ELR (cell line): ENCODE data around the gene BET1L.
"Not testable (repeated sequence)": the region's sequence is repeated elsewhere in the genome, so short reads cannot be mapped to it uniquely, and the experiment has no call there.

Source experiments
- DNase-seq: peaks from one replicate; pipeline ENCODE4 v3.0.0-alpha.2; 2015; ENCODE audit warnings: low read depth

The BET1L gene

DNA sequence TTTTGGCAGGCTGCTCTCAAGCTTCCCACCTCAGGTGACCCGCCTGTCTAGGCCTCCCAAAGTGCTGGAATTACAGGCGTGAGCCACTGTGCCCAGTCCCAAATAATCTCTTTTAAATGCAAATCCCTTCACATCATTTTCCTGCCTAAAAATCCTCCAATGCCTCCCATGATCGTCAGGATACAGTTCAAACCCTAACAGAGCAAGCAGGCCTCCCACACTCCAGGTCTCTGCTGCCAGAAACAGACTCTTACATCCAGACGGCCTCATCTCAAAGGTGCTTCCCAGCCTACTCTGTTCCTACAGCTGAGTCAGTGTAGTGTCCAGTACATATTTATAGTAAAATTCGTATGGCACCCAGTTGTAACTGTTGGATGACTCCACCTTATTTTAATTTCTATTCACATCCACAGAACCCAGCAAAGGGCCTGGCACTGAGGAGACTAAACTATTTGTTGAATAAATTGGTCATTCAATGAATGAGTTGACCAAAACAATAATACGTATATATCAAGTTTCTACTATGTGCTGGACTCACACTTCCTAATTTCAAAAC, 20.7 kb upstream of the BET1L start:
- no peak for DNase-seq

GRCh38 chr11:225734-226453, 18.7 kb upstream of the BET1L start:
- peak; percentile 58 for DNase-seq

GRCh38 chr11:224424-224823, 17.2 kb upstream of the BET1L start:
- DNase-seq: no peak

DNA sequence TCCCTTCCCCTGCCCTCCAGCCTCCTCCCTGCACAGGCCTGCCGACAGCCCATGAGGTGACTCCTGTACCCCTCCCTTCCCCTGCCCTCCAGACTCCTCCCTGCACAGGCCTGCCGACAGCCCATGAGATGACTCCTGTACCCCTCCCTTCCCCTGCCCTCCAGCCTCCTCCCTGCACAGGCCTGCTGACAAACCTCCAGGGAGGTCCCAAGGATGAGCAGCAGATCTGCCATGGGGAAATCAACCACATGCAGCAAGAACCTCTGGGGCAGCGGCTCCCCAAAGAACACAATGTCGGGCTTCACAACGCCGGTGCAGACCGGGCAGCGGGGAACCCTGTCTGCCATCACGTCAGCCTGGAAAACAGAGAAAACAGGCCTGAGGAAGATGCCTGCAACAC, 16.7 kb upstream of the BET1L start:
- no peak for DNase-seq

GRCh38 chr11:223026-223789, 16.0 kb upstream of the BET1L start:
- no peak for DNase-seq

GRCh38 chr11:221998-222789, 15.0 kb upstream of the BET1L start:
- DNase-seq: no peak

DNA sequence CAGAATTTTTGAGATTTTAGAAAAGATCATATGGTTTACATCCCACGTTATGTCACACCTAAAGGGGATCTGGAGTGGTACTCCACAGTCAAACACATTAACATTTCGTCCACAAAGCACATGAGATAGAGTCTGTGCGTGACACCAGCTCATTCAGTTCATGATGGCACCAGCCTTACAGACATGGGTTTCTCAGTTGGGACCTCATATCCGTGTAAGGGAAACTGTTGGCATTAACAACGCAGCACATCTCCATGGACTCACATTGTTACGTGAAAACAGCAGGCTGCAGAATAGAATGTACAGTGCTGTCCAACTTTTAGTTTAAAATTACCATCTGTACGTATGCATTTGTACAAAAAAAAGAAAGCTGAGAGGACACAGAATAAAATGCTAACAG, 14.3 kb upstream of the BET1L start:
- no peak for DNase-seq

GRCh38 chr11:220641-221215, 13.5 kb upstream of the BET1L start:
- DNase-seq: not testable (repeated sequence)

DNA sequence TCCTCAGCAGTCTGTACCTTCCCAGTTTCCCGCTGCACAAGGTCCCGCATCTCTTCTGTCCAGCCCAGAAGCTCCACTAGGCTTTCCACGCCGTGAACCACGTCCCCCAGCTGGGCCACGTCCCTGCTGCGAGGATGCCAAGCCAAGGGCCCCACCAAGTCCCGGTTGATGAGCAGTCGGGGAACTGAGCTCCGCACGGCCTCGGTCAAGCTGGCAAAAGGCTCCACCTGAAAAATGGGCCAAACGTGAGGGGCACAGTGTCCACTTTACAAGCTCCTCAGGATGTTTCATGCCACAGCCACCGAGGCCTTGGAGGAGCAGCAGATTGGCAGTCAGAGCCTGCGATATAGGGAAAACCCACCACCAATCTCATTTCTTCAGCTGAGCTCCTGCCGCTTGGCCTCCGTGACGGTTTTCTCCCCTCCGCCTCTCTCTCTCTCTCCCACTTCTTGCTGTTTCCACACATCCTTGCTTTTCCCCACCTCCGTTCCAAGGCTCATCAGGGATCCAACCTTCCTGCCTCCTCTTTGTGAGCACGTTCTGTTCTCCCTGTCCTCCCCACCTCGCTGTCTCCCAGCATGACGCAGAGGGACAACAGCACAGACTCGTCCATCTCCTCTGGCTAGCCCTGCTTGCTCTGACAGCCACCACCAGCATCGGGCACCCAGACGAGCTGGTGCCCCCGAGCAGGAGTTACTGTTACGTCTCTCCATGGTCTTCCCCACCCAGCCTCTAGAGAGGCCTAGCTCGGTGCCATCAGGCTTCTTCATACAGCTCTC, 11.8 kb upstream of the BET1L start:
- DNase-seq: no peak

DNA sequence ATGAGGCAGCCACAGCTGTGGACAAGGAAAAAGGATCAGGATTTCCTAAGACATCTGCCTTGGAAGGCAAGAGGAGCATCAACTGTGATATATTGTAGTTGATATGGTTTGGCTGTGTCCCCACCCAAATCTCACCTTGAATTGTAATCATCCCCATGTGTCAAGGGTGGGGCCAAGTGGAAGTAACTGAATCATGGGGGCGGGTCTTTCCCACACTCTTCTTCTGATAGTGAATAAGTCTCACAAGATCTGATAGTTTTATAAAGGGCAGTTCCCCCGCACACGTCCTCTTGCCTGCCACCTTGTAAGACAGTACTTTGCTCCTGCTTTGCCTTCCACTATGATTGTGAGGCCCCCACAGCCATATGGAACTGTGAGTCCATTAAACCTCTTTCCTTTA, 10.5 kb upstream of the BET1L start:
- DNase-seq: peak; percentile 12

DNA sequence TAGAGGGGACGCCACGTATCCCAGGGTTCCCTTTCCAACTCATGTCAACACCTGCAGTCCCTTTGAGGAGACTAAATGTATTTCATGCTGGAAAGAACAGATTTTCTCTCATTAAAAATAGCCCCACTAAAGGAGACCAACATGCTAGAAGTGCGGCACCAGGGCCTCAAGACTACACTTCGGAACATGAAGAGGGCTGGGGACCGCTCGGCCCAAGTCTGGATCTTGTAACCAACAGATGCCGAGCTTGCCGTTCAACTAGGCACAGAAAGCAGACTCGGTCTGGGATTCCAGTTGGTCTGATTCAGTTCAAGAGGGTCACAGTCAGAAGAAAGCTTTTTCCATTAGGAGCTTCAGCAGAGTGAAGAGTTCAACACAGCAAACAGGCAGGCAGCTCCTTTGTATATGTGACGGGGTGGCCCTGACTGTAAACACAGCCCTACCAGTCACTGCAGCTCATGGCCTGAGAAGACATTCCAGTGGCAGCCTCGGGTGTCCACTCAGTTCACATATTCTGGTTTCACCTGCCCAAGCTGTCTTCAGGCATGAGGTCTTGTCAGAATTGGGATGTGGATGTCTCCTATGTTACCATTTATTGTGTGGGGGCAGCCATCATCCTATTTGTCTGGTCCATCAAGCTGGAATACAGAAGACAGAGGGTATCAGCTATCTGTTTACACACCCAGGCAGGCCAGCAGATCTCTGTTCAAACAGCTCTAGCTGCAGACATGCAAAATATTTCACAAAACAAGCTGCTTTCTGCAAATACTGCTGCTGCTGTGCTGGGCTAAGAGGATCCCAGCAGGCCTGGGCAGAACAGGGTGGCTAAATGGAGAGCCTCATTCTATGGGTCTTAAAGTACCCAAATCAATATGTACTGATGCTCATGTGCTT, 9.1 kb upstream of the BET1L start:
- no peak for DNase-seq

DNA sequence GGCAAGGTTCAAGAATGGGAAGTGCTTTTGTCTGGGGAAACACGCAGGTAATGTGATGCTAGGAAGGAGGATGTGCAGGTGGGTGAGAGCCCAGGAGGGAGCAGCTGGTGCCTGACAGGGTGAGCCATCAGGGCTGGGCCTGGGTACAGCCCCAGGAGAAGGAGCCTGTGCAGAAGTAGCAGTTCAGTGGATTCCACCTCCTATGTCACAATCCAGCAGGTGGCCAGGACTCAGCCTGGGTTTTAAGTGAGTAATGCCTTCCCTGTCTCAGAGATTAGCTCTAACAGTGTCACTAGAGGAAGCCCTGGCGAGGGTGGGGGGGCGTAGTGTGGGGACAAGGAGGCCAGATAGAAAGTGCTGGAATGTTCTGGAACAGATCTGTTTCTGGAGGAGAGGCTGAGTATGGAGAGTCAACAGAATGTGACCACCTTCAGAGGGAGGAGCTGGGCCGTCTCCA, 8.4 kb upstream of the BET1L start:
- peak; percentile 19 for DNase-seq

GRCh38 chr11:214083-214482, 6.9 kb upstream of the BET1L start:
- DNase-seq: no peak

DNA sequence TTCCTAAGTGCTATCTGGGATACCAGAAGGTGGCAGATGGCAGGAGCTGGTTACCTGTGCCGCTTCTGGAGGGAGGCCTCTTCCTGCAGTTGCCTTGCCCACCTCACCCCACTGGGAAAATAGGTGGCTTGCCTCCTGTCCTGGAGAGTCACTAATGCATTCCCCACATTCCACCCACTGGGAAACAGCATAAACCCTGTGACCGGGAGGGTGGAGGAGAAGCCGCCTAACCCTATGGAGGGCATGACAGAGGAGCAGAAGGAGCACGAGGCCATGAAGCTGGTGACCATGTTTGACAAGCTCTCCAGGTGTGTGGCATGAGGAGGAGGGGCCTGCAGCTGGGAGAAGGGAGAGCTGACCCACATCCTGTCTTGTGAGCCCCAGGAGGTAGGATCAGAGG, 5.9 kb upstream of the BET1L start:
- no peak for DNase-seq

DNA sequence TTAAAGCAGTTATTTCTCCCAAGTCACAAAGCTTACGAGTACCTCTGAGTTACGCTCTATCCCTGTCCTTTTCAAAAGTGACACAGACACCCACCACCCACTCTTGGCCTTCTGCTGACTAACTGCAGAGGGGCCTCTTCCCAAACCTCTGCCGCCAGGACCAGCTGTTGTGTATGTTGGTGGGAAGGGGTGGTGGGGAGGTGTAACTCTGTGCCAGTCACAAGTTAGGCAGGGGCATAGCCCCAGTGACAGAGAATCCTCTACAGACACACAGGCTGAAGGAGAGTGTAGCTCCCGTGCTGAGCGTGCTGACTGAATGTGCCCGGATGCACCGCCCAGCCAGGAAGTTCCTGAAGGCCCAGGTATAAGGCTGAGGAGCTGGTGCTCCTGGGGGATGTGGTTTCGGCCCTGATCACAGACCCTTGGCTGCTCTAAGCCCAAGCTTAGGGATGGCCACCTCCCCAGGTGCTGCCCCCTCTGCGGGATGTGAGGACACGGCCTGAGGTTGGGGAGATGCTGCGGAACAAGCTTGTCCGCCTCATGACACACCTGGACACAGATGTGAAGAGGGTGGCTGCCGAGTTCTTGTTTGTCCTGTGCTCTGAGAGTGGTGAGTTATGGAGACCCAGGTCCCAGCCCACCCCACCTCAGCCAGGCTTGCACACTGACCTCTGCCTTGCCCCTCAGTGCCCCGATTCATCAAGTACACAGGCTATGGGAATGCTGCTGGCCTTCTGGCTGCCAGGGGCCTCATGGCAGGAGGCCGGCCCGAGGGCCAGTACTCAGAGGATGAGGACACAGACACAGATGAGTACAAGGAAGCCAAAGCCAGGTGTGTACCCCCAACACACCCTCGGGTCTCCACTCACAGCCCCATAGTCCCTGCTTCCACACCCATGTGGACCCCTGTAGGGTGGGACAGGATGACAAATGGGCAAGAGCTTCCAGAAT, 5.2 kb upstream of the BET1L start:
- DNase-seq: no peak

- no peak for DNase-seq
Measured at GRCh38 chr11:211741-212140, 4.5 kb upstream of the BET1L start.

DNA sequence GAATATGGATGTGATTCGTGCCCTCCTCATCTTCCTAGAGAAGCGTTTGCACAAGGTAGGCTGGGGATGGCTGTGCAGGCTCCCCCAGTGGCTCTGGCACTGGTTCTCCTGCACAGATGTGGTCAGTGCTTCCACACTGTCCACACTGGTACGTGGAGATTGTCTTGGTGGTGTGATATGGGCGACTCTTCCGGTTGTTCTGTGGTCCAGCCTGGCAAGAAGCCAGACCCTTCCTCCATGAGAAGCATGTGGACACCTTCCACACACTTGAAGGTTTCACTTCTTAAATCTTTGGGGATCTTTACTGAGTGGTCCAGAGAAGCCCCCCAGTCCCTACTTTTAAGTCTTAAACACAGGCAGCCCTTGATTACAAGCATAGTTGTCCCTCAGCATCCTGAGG, 4.1 kb upstream of the BET1L start:
- DNase-seq: no peak

- DNase-seq: no peak
Measured at GRCh38 chr11:210803-211180, 3.6 kb upstream of the BET1L start.

- DNase-seq: peak; percentile 94
Measured at GRCh38 chr11:210122-210802, 3.1 kb upstream of the BET1L start.
